Measurements from ENCODE around the gene PLEKHG2. TPM values are rescaled to one million over a fixed set of nuclear protein-coding genes. Genes with fewer than 3 reads are reported as not detected.

PLEKHG2 gene
- total RNA-seq, 1 donor from 2014 or later, result 205 TPM

- no peak for DNase-seq
- peaks cover 4% of the 10 kb centered on the region for H3K27me3 Mint-ChIP-seq (ENCODE audit: unreplicated experiment)
- H3K27ac Mint-ChIP-seq (ENCODE audit: unreplicated experiment), result no peak overlapping the region
- H3K4me1 Mint-ChIP-seq (ENCODE audit: low read depth, unreplicated experiment), result no peaks in the 10 kb centered on the region
- peaks cover 9% of the 10 kb centered on the region for H3K36me3 Mint-ChIP-seq (ENCODE audit: unreplicated experiment)
- no peak for TF ChIP-seq CTCF (IDR thresholded peaks at IDR 0.05; ENCODE audit: partially characterized antibody, unreplicated experiment)
- no peak overlapping the region for H3K4me3 Mint-ChIP-seq (ENCODE audit: unreplicated experiment)
- peaks cover 5% of the 10 kb centered on the region for H3K9me3 Mint-ChIP-seq (ENCODE audit: unreplicated experiment)
These were observed 43.3 kb upstream of the PLEKHG2 start for GRCh38 chr19:39369200-39369599.

GRCh38 chr19:39370735-39371134 is 41.7 kb upstream of the PLEKHG2 start:
- no peaks in the 10 kb centered on the region for H3K4me1 Mint-ChIP-seq (ENCODE audit: low read depth, unreplicated experiment)
- H3K36me3 Mint-ChIP-seq (ENCODE audit: unreplicated experiment), result peaks cover 3% of the 10 kb centered on the region
- H3K27ac Mint-ChIP-seq (ENCODE audit: unreplicated experiment), result no peak overlapping the region
- H3K9me3 Mint-ChIP-seq (ENCODE audit: unreplicated experiment), result peaks cover 5% of the 10 kb centered on the region
- DNase-seq, result no peak
- TF ChIP-seq CTCF (IDR thresholded peaks at IDR 0.05; ENCODE audit: partially characterized antibody, unreplicated experiment), result no peak
- no peak overlapping the region for H3K4me3 Mint-ChIP-seq (ENCODE audit: unreplicated experiment)
- H3K27me3 Mint-ChIP-seq (ENCODE audit: unreplicated experiment), result peaks cover 4% of the 10 kb centered on the region

- no peak for DNase-seq
- Mint-ChIP-seq H3K27me3 (ENCODE audit: unreplicated experiment) (peaks cover 6% of the 10 kb centered on the region), H3K4me3 (ENCODE audit: unreplicated experiment) (no peak overlapping the region), H3K36me3 (ENCODE audit: unreplicated experiment) (peaks cover 8% of the 10 kb centered on the region), H3K4me1 (ENCODE audit: low read depth, unreplicated experiment) (no peaks in the 10 kb centered on the region), H3K9me3 (ENCODE audit: unreplicated experiment) (peaks cover 7% of the 10 kb centered on the region), H3K27ac (ENCODE audit: unreplicated experiment) (no peak overlapping the region)
- TF ChIP-seq CTCF (IDR thresholded peaks at IDR 0.05; ENCODE audit: partially characterized antibody, unreplicated experiment), result no peak
These were observed 40.2 kb upstream of the PLEKHG2 start for GRCh38 chr19:39372047-39372802.

- H3K4me3 Mint-ChIP-seq (ENCODE audit: unreplicated experiment), result no peak overlapping the region
- H3K27me3 Mint-ChIP-seq (ENCODE audit: unreplicated experiment), result peaks cover 6% of the 10 kb centered on the region
- no peak for TF ChIP-seq CTCF (IDR thresholded peaks at IDR 0.05; ENCODE audit: partially characterized antibody, unreplicated experiment)
- H3K36me3 Mint-ChIP-seq (ENCODE audit: unreplicated experiment), result peaks cover 8% of the 10 kb centered on the region
- H3K9me3 Mint-ChIP-seq (ENCODE audit: unreplicated experiment), result peaks cover 7% of the 10 kb centered on the region
- DNase-seq, result no peak
- no peak overlapping the region for H3K27ac Mint-ChIP-seq (ENCODE audit: unreplicated experiment)
- no peaks in the 10 kb centered on the region for H3K4me1 Mint-ChIP-seq (ENCODE audit: low read depth, unreplicated experiment)
These were observed 39.5 kb upstream of the PLEKHG2 start for GRCh38 chr19:39372941-39373340.

GRCh38 chr19:39375929-39376328 is 36.5 kb upstream of the PLEKHG2 start:
- Mint-ChIP-seq H3K27me3 (ENCODE audit: unreplicated experiment) (peaks cover 4% of the 10 kb centered on the region), H3K27ac (ENCODE audit: unreplicated experiment) (no peak overlapping the region), H3K4me3 (ENCODE audit: unreplicated experiment) (no peak overlapping the region), H3K4me1 (ENCODE audit: low read depth, unreplicated experiment) (no peaks in the 10 kb centered on the region), H3K9me3 (ENCODE audit: unreplicated experiment) (peaks cover 4% of the 10 kb centered on the region), H3K36me3 (ENCODE audit: unreplicated experiment) (peaks cover 14% of the 10 kb centered on the region)
- no peak for TF ChIP-seq CTCF (IDR thresholded peaks at IDR 0.05; ENCODE audit: partially characterized antibody, unreplicated experiment)
- DNase-seq, result no peak
